ENCODE data around the gene OR5H15. TPM values are rescaled to one million over a fixed set of nuclear protein-coding genes. Genes with fewer than 3 reads are reported as not detected.
"Not testable (repeated sequence)": the region's sequence is repeated elsewhere in the genome, so short reads cannot be mapped to it uniquely, and the experiment has no call there.

The OR5H15 gene
- total RNA-seq, 1 donor from 2014 or later, result not detected

DNA sequence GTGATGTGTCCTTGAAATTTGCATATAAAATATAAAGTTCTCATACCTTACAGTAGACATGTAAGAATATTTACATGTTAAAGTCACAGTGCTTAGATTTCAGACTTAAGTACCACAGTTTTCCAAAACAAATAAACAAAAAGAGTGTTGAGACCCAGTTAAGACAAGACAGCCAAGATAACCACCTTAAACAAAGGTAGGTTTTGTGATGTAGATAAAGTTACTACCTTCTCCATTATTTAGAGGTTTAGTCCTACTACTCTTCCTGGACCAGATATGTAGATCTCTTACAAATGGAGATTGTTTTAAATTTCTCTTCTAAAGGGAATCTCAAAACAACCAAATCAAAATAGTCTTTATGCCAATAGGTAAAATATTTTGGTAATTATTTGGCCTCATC lies 15.7 kb downstream of the OR5H15 start:
- H3K4me3 ChIP-seq, result no peak overlapping the region
- no peaks in the 10 kb centered on the region for H3K36me3 ChIP-seq
- ATAC-seq (no peak), DNase-seq (no peak)
- H3K27ac ChIP-seq, result no peak overlapping the region
- no peaks in the 10 kb centered on the region for H3K4me1 ChIP-seq
- TF ChIP-seq, protein P1, sequence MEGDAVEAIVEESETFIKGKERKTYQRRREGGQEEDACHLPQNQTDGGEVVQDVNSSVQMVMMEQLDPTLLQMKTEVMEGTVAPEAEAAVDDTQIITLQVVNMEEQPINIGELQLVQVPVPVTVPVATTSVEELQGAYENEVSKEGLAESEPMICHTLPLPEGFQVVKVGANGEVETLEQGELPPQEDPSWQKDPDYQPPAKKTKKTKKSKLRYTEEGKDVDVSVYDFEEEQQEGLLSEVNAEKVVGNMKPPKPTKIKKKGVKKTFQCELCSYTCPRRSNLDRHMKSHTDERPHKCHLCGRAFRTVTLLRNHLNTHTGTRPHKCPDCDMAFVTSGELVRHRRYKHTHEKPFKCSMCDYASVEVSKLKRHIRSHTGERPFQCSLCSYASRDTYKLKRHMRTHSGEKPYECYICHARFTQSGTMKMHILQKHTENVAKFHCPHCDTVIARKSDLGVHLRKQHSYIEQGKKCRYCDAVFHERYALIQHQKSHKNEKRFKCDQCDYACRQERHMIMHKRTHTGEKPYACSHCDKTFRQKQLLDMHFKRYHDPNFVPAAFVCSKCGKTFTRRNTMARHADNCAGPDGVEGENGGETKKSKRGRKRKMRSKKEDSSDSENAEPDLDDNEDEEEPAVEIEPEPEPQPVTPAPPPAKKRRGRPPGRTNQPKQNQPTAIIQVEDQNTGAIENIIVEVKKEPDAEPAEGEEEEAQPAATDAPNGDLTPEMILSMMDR (IDR thresholded peaks at IDR 0.05), result no peak
- no peaks in the 10 kb centered on the region for H3K9me3 ChIP-seq
- intact Hi-C loops (cut with DNase I), result no loop called here
- H3K27me3 ChIP-seq, result no peaks in the 10 kb centered on the region

- peak; percentile 56 for ATAC-seq
- H3K4me3 ChIP-seq, result no peak overlapping the region
- no peaks in the 10 kb centered on the region for H3K27me3 ChIP-seq
- H3K4me1 ChIP-seq, result no peaks in the 10 kb centered on the region
- H3K27ac ChIP-seq, result no peak overlapping the region
- H3K9me3 ChIP-seq, result no peaks in the 10 kb centered on the region
- TF ChIP-seq, protein P1 (IDR thresholded peaks at IDR 0.05), result no peak
- intact Hi-C loops (cut with DNase I), result no loop called here
- no peaks in the 10 kb centered on the region for H3K36me3 ChIP-seq
- no peak for DNase-seq
These were observed 18.7 kb downstream of the OR5H15 start for GRCh38 chr3:98185180-98185579.

DNA sequence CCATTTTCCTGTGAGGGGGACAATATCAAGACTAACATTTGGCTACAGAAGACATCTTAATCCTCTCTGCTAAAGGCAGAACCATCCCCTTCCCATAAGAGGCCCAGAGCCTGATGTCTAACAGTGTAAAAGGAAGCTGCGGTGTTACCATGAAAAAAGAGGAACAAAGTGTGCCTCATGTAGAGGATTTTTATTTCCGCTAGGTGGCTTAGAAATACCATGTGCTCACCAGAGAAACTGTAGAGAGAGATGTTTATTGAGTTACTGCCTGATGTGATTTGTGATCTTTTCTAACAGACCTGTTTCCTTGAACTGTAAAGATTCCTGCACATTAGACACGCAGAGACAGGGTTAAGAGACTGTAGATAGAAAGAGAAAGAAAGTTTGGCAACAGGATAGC lies 22.0 kb downstream of the OR5H15 start:
- ATAC-seq (peak; percentile 81), DNase-seq (no peak)
- TF ChIP-seq, protein P1 (IDR thresholded peaks at IDR 0.05), result peak; percentile 23
- no peaks in the 10 kb centered on the region for H3K9me3 ChIP-seq
- H3K4me3 ChIP-seq, result no peak overlapping the region
- H3K27me3 ChIP-seq, result no peaks in the 10 kb centered on the region
- H3K27ac ChIP-seq, result no peak overlapping the region
- intact Hi-C loops (cut with DNase I), result no loop called here
- H3K4me1 ChIP-seq, result no peaks in the 10 kb centered on the region
- no peaks in the 10 kb centered on the region for H3K36me3 ChIP-seq

DNA sequence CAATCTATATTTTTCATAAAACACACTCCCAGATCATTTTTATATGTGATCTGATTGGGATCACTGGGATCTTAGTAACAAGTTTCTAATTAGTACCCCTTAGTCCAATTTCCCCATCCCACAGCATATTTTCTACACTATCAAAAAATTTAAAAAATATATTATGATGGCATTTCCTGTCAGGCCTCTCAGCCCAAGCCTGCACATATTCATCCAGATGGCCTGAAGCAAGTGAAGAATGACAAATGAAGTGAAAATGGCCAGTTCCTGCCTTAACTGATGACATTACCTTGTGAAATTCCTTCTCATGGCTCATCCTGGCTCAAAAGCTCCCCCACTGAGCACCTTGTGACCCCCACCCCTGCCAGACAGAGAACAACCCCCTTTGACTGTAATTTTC lies 24.4 kb downstream of the OR5H15 start:
- H3K36me3 ChIP-seq; H3K27ac ChIP-seq; ATAC-seq; H3K9me3 ChIP-seq; H3K4me1 ChIP-seq; H3K4me3 ChIP-seq; H3K27me3 ChIP-seq; DNase-seq; intact Hi-C loops (cut with DNase I): not testable (repeated sequence)

GRCh38 chr3:98196293-98196692 lies 29.8 kb downstream of the OR5H15 start:
- DNase-seq; intact Hi-C loops (cut with DNase I); H3K36me3 ChIP-seq; H3K9me3 ChIP-seq; H3K27ac ChIP-seq; ATAC-seq; H3K4me1 ChIP-seq; H3K4me3 ChIP-seq; H3K27me3 ChIP-seq: not testable (repeated sequence)

DNA sequence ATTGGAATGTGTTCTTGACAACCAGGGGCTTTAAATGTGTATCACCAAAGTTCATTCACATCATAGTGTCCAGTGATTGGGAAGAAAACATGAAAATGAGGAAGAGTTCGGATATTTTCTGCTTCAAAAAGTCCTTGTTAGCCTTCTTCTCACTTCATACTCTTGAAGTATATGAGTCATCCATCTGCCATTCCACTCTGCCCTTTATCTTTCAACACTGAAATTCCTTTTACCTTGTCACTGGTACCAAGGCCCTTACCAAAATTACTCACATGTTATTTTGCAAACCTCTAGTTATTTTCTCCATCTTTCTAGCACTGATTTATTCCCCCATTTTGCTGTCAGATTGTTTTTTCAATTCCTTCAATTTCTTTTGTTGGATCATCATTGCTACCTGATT lies 32.5 kb downstream of the OR5H15 start:
- H3K4me1 ChIP-seq, result no peaks in the 10 kb centered on the region
- DNase-seq (no peak), ATAC-seq (no peak)
- intact Hi-C loops (cut with DNase I), result no loop called here
- TF ChIP-seq, protein P1 (IDR thresholded peaks at IDR 0.05), result no peak
- H3K27me3 ChIP-seq, result no peaks in the 10 kb centered on the region
- no peak overlapping the region for H3K27ac ChIP-seq
- no peak overlapping the region for H3K4me3 ChIP-seq
- no peaks in the 10 kb centered on the region for H3K9me3 ChIP-seq
- H3K36me3 ChIP-seq, result no peaks in the 10 kb centered on the region

- TF ChIP-seq, protein P1 (IDR thresholded peaks at IDR 0.05), result no peak
- Histone ChIP-seq H3K27me3 (no peaks in the 10 kb centered on the region), H3K27ac (no peak overlapping the region), H3K4me3 (no peak overlapping the region), H3K4me1 (no peaks in the 10 kb centered on the region), H3K9me3 (no peaks in the 10 kb centered on the region), H3K36me3 (no peaks in the 10 kb centered on the region)
- intact Hi-C loops (cut with DNase I), result no loop called here
- ATAC-seq (no peak), DNase-seq (no peak)
These were observed 42.7 kb downstream of the OR5H15 start for GRCh38 chr3:98209244-98209643.

All from upper lobe of right lung (tissue), 1 donor.